GM12892 (cell line): ENCODE results near the gene MIB1.

Experiments used
- DNase-seq: peaks from one replicate; pipeline ENCODE4 v3.0.0; 2011; ENCODE audit not compliant: insufficient read length
- FAIRE-seq: peaks from 2 replicates; lab custom pipeline; 2011; peaks lifted over from hg19 to GRCh38; lab: Jason Lieb, UNC
- POLR2A ChIP-seq: IDR thresholded peaks from 2 replicates; pipeline ENCODE4 v1.6.1; 2011; ENCODE audit warnings: low read depth, low read length, control low read depth
- POLR2AphosphoS5 ChIP-seq: IDR thresholded peaks from 2 replicates; pipeline ENCODE4 v1.6.1; 2011; ENCODE audit warnings: low read depth, low read length, control low read depth
- TAF1 ChIP-seq: IDR thresholded peaks from 2 replicates; pipeline ENCODE4 v1.6.1; 2011; ENCODE audit warnings: low read depth, mild to moderate bottlenecking, control low read depth, low read length, borderline replicate concordance

The MIB1 gene

GRCh38 chr18:21831413-21831831 is 90.8 kb downstream of the MIB1 start:
- TF ChIP-seq POLR2AphosphoS5 (no peak), TAF1 (no peak), POLR2A (no peak)
- DNase-seq (no peak), FAIRE-seq (no peak)

DNA sequence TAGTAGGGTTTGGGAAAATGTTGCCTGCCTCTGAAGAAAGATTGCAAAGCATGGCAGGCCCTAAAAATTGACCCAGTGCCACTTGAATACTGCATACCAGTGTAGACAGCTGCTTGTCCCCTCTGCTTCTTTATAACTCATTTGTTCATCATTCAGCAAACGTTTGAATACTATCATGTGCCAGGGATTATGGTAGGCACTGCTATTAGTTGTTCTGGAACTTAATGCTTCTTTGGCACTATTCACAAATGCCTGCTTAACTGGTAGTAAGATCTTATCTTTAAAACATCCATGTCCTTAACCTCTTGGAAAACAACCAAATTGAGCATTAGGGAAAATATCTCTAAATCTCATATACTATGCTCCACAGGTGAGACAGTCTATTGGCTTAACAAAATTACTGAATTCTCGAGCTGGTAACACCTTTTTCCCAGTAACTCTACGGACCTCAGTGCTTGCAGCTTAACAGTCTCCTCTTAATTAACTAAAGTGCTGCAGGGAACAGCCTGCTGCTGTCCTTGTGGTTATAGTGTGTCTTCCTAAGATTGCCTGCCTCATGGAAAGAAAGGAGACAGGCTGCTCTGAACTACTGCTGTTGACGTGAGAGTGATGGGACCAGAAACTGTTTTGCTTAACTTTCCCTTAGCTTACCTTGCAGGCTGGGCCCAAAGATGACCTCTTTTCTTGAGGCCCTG is 93.2 kb downstream of the MIB1 start:
- no peak for DNase-seq
- FAIRE-seq = no peak
- TF ChIP-seq TAF1 = no peak
- no peak for TF ChIP-seq POLR2A
- TF ChIP-seq POLR2AphosphoS5 = no peak

DNA sequence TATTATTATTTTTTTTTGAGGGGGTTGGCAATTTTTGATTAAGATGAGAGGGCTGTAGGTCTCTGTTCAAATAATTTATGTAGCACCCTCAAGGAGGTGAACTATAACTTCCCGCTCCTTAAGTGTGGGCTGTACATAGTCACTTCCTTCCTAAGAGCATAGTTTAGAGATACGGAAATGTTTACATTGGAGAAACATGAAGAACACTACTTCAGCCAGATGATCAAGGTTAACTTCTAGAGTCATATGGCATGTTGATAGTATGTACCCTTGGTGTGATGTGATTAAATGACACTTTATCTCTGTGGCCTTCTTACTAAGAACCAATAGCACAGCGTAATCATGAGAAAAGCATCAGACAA is 93.7 kb downstream of the MIB1 start:
- DNase-seq (no peak), FAIRE-seq (no peak)
- no peak for TF ChIP-seq POLR2A
- no peak for TF ChIP-seq TAF1

DNA sequence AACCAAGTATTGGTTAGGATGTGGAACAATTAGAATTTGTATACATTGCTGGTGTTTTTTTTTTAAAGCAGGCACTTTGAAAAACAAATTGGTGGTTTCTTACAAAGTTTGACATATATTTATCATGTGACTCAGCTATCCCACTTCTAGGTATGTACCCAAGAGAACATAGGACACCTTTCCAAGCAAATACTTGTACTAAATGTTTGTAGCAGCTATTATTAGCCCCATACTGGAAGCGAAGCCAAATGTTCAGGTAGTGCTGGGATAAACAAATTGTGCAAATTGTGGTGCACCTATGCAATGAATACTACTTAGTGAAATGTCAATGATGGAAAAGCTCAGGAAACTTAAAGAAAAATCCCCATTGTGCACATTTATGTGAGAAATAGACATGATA is 101.0 kb downstream of the MIB1 start:
- TF ChIP-seq POLR2A (no peak), POLR2AphosphoS5 (no peak), TAF1 (no peak)
- no peak for DNase-seq
- no peak for FAIRE-seq

DNA sequence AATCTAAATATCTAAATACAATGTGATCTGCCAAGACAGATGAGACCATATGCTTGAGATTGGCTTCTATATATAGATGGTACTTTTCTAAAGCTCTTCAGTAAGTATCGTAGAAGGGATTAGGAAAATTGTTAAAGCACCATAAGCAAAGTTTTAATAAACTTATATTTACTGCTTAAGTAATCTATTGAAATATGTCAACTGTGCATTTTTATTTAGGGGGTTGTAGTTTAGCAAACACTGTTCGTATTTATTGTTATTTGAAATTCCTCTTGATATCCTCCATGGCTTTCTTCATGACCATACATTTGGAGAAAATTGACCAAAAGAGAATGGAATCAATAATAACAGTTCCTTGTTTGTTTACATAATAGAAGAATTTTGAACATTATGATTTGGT is 102.7 kb downstream of the MIB1 start:
- FAIRE-seq = no peak
- TF ChIP-seq TAF1 = no peak
- no peak for TF ChIP-seq POLR2A
- no peak for TF ChIP-seq POLR2AphosphoS5
- no peak for DNase-seq

DNA sequence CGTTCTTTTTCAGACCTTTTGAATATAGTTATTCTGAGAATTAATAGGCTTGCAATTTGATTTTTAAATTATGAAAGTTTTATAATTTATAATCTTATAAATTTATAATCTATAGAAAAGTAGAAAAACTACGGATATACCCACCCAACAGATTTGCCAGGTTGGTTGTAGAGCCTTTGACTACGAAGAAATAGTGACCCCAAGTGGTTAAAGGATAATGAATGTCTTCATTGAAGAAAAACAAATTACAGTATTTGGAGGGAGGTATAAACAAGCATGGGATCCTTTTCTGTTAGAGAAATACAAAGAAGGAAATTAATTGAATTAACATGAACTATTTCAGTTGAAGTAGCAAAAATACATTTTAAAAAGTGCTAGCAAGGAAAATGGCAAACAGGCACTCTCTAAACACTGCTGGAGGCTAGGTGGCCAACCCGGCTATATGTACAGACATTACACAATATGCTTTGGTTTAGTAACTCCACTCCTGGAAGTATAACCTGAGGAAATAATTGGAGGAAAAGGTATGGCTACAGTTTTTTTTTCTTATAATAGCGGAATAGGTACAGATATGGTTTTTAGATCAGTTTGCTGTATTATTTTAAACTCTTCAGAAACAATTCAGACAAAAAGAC is 110.9 kb downstream of the MIB1 start:
- no peak for TF ChIP-seq TAF1
- TF ChIP-seq POLR2AphosphoS5 = no peak
- no peak for TF ChIP-seq POLR2A
- DNase-seq (no peak), FAIRE-seq (no peak)

DNA sequence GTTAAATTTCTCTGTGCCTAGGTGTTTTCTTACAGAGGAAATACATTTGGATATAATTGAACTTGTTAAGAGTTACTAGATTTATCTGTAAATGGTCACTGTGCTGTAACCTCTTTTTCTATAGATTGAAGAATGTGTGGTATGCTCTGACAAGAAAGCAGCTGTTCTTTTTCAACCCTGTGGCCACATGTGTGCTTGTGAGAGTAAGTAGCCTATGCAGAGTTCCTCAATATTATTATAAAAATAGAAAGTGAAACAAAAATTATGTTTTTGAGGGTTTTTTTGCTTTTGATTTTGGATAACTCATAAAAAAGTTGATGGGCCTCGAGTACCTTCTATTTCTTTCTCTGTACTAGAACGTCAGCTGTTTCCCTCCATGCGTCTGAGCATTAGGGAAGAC is 112.4 kb downstream of the MIB1 start:
- no peak for FAIRE-seq
- TF ChIP-seq TAF1 = no peak
- TF ChIP-seq POLR2A = no peak
- no peak for TF ChIP-seq POLR2AphosphoS5
- no peak for DNase-seq

GRCh38 chr18:21853775-21854552 is 113.4 kb downstream of the MIB1 start:
- no peak for DNase-seq
- TF ChIP-seq POLR2AphosphoS5 (no peak), POLR2A (no peak), TAF1 (no peak)
- no peak for FAIRE-seq

GRCh38 chr18:21855432-21855831 is 114.8 kb downstream of the MIB1 start:
- DNase-seq (no peak), FAIRE-seq (no peak)
- no peak for TF ChIP-seq POLR2AphosphoS5

DNA sequence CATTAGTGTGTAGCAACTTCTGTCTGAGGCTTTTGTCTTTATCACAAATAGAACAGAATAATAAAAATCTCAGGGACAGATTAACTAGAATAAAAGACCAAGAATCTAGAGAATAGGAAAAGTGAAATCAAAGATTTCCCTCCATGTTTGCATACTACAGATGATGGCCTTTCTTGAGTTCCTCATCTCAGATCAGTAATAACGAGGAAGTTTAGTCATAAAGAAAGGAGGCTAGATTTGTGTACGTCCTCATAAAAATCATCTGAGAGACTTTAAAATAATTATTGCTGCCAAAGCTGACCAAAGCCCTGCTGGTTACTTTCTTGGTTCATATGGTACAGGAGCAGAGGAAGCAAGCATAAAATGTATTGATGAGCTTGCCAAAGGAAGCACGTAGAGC is 117.3 kb downstream of the MIB1 start:
- TF ChIP-seq POLR2AphosphoS5 (no peak), TAF1 (no peak)

GRCh38 chr18:21858544-21858943 is 118.0 kb downstream of the MIB1 start:
- no peak for TF ChIP-seq POLR2AphosphoS5
- no peak for TF ChIP-seq POLR2A
- no peak for TF ChIP-seq TAF1
- DNase-seq (no peak), FAIRE-seq (peak; percentile 30)

More for the DNA sequence above, 117.3 kb downstream of the MIB1 start:
- DNase-seq = no peak
- FAIRE-seq = no peak

GRCh38 chr18:21864386-21864785 is 123.8 kb downstream of the MIB1 start:
- FAIRE-seq (no peak), DNase-seq (no peak)
- TF ChIP-seq POLR2AphosphoS5 = no peak
- TF ChIP-seq TAF1 = no peak

GRCh38 chr18:21865043-21865442 is 124.5 kb downstream of the MIB1 start:
- TF ChIP-seq POLR2AphosphoS5 = no peak
- no peak for TF ChIP-seq POLR2A
- no peak for TF ChIP-seq TAF1
- no peak for DNase-seq
- FAIRE-seq = no peak
